ENCODE results near the gene PSMD1.
"Not testable (repeated sequence)": the region's sequence is repeated elsewhere in the genome, so short reads cannot be mapped to it uniquely, and the experiment has no call there.

PSMD1 gene

GRCh38 chr2:231065966-231066365 is 9.3 kb downstream of the PSMD1 start:
- no peak for DNase-seq (ENCODE audit: low read depth, low spot score)

GRCh38 chr2:231067531-231067930 is 10.9 kb downstream of the PSMD1 start:
- H3K4me3 ChIP-seq (ENCODE audit: low read depth, low read length); DNase-seq (ENCODE audit: low read depth, low spot score); in situ Hi-C loops (cut with HindIII; ENCODE audit: low sequenced_read_pairs): not testable (repeated sequence)

More at GRCh38 chr2:231065966-231066365, 9.3 kb downstream of the PSMD1 start:
- no peak for TF ChIP-seq CTCF (IDR thresholded peaks at IDR 0.05; ENCODE audit: low read depth, low read length)
- in situ Hi-C loops (cut with HindIII; ENCODE audit: low sequenced_read_pairs): no loop called here
- no peak overlapping the region for H3K4me3 ChIP-seq (ENCODE audit: low read depth, low read length)

- DNase-seq (ENCODE audit: low read depth, low spot score): peak; percentile 12
- H3K4me3 ChIP-seq (ENCODE audit: low read depth, low read length): no peak overlapping the region
- in situ Hi-C loops (cut with HindIII; ENCODE audit: low sequenced_read_pairs): no loop called here
- no peak for TF ChIP-seq CTCF (IDR thresholded peaks at IDR 0.05; ENCODE audit: low read depth, low read length)
Measured at GRCh38 chr2:231068525-231069222, 12.0 kb downstream of the PSMD1 start.

- H3K4me3 ChIP-seq (ENCODE audit: low read depth, low read length): no peak overlapping the region
- TF ChIP-seq CTCF (IDR thresholded peaks at IDR 0.05; ENCODE audit: low read depth, low read length): no peak
- DNase-seq (ENCODE audit: low read depth, low spot score): peak; percentile 26
- in situ Hi-C loops (cut with HindIII; ENCODE audit: low sequenced_read_pairs): no loop called here
Measured at GRCh38 chr2:231069379-231070054, 12.8 kb downstream of the PSMD1 start.

GRCh38 chr2:231084565-231084964 is 27.9 kb downstream of the PSMD1 start:
- DNase-seq (ENCODE audit: low read depth, low spot score): no peak
- H3K4me3 ChIP-seq (ENCODE audit: low read depth, low read length): no peak overlapping the region
- in situ Hi-C loops (cut with HindIII; ENCODE audit: low sequenced_read_pairs): no loop called here
- TF ChIP-seq CTCF (IDR thresholded peaks at IDR 0.05; ENCODE audit: low read depth, low read length): no peak

- no peak overlapping the region for H3K4me3 ChIP-seq (ENCODE audit: low read depth, low read length)
- in situ Hi-C loops (cut with HindIII; ENCODE audit: low sequenced_read_pairs): no loop called here
- no peak for DNase-seq (ENCODE audit: low read depth, low spot score)
- TF ChIP-seq CTCF (IDR thresholded peaks at IDR 0.05; ENCODE audit: low read depth, low read length): no peak
Measured at GRCh38 chr2:231088754-231089153, 32.1 kb downstream of the PSMD1 start.

GRCh38 chr2:231093933-231094332 is 37.3 kb downstream of the PSMD1 start:
- TF ChIP-seq CTCF (IDR thresholded peaks at IDR 0.05; ENCODE audit: low read depth, low read length): no peak
- no peak for DNase-seq (ENCODE audit: low read depth, low spot score)
- H3K4me3 ChIP-seq (ENCODE audit: low read depth, low read length): no peak overlapping the region
- in situ Hi-C loops (cut with HindIII; ENCODE audit: low sequenced_read_pairs): no loop called here

All from astrocyte of the spinal cord (primary cell).